Stomach (tissue), 9 donors: ENCODE results near the gene ZNF576. TPM values are rescaled to one million over a fixed set of nuclear protein-coding genes. Genes with fewer than 3 reads are reported as not detected.

Experiments used
- DNase-seq, 2 donors: peaks; one replicate each; pipeline versions ENCODE4 v3.0.0 to v3.0.0-alpha.2; 2013 to 2019
- H3K27ac ChIP-seq, 5 donors: fragments of 200-600 bp in 4 of 5; sonication (generic) in 4 of 5; one replicate each; pipeline ENCODE4 v1.5.1; 2013 to 2019; ENCODE audit warnings: mild to moderate bottlenecking in 1 of 5, moderate library complexity in 1 of 5
- H3K27me3 ChIP-seq, 3 donors: fragments of 200-600 bp; sonication (generic); one replicate each; pipeline ENCODE4 v1.5.1; 2017 to 2019; ENCODE audit warnings: mixed run types in 1 of 3
- H3K36me3 ChIP-seq, 4 donors: fragments of 200-600 bp; sonication (generic); 1 replicate in 3 of 4; 2 replicates in 1 of 4; pipeline ENCODE4 v1.5.1; 2016 to 2019
- H3K4me1 ChIP-seq, 4 donors: fragments of 200-600 bp; sonication (generic); one replicate each; pipeline ENCODE4 v1.5.1; 2016 to 2019
- H3K4me3 ChIP-seq, 4 donors: fragments of 200-600 bp; sonication (generic) in 3 of 4; one replicate each; pipeline ENCODE4 v1.5.1; 2016 to 2019; ENCODE audit warnings: mild to moderate bottlenecking in 1 of 4
- H3K9me3 ChIP-seq, 4 donors: fragments of 200-600 bp; sonication (generic); one replicate each; pipeline ENCODE4 v1.5.1; 2016 to 2019
- CTCF ChIP-seq, 7 experiments: fragments of 450-650 bp in 4 of 7; fragments of 200-600 bp in 3 of 7; sonication (generic) in 3 of 7; IDR thresholded peaks; one replicate each; pipeline ENCODE4 v1.5.1; 2016 to 2019; ENCODE audit warnings: antibody characterized with exemption in 7 of 7, control low read depth in 2 of 7, mild to moderate bottlenecking in 1 of 7
- EP300 ChIP-seq: sonication (generic); formaldehyde crosslinking; IDR thresholded peaks from one replicate; pipeline ENCODE4 v1.6.1; 2017; ENCODE audit warnings: antibody characterized with exemption
- POLR2A ChIP-seq, 4 donors: fragments of 450-650 bp; IDR thresholded peaks; one replicate each; pipeline ENCODE4 v1.6.1; 2016; ENCODE audit warnings: antibody characterized with exemption in 4 of 4, control low read depth in 2 of 4, mild to moderate bottlenecking in 1 of 4, moderate library complexity in 1 of 4
- POLR2AphosphoS5 ChIP-seq, 3 donors: sonication (generic); formaldehyde crosslinking; IDR thresholded peaks; one replicate each; pipeline ENCODE4 v1.6.1; 2016; ENCODE audit warnings: antibody characterized with exemption in 3 of 3
- WGBS, 5 donors: extraction: QIAGEN DNeasy Blood & Tissue Kit in 3 of 5; methylation state at CpG; one replicate each; pipeline versions ENCODE4 v1.1.5 to v1.1.7; 2013 to 2018; 5-methylcytosine and 5-hydroxymethylcytosine counted together
- intact Hi-C: fragments of 100-400 bp; cut with DNase I; formaldehyde crosslinking; loops from one replicate; pipeline ENCODE4 v1.15.1; 2023; ENCODE audit warnings: low total_unique reads
- polyA plus RNA-seq, 3 donors: library from polyadenylated mRNA; stranded (reverse); fragments of 200-250 nt; gene quantifications; one replicate each; pipeline ENCODE4 v1.2.3, GENCODE V29; 2013
- total RNA-seq, 5 donors: library from RNA; depleted of rRNA; stranded (reverse); fragments of >200 nt; gene quantifications; one replicate each; pipeline versions ENCODE4 v1.1.0 to v1.2.3, GENCODE V29; 2014 to 2016
- donor health status: healthy with polysubstance abuse.
- donor health status: Bipolar disorder and iron deficiency.
- donor health status: healthy.

ZNF576 gene
- total and polyA plus RNA-seq, 8 donors = 4.2 to 21.6 (median 15.6) TPM; not detected in 1

GRCh38 chr19:43619262-43620060 lies 23.1 kb downstream of the ZNF576 start, which contains the start of gene ZNF428:
Gene ZNF428, minus strand, starts transcription at chr19:43619629. Its CDS starts 5,325 bp downstream, at chr19:43614304.
- Histone ChIP-seq H3K9me3 (no peaks in the 10 kb centered on the region), H3K27ac (peak within 1 kb of the TSS; percentile 86 to 96 (median 95)), H3K36me3 (peaks cover 0 to under 1% (median 0%) of the 10 kb centered on the region in 4 donors), H3K4me1 (peaks cover 0 to 37% (median 23%) of the 10 kb centered on the region in 4 donors), H3K4me3 (peak within 1 kb of the TSS; percentile 71 to 80 (median 76)), H3K27me3 (no peaks in the 10 kb centered on the region)
- TF ChIP-seq POLR2AphosphoS5 (IDR thresholded peaks at IDR 0.05) (peak; percentile 38 to 87 (median 77)), EP300 (no peak), POLR2A (IDR thresholded peaks at IDR 0.05) (peak in 1 of 4 donors; percentile 23), CTCF (IDR thresholded peaks at IDR 0.05) (no peak)
- DNase-seq = peak; percentile 87 to 97
- intact Hi-C loops = no loop called here
- WGBS, 5 donors = 0 to 1% (median 0%) methylated on average over 65 to 81 of the region's 81 CpGs

- no peak for TF ChIP-seq POLR2A (IDR thresholded peaks at IDR 0.05)
- no peak for TF ChIP-seq POLR2AphosphoS5 (IDR thresholded peaks at IDR 0.05)
- no peak for TF ChIP-seq CTCF (IDR thresholded peaks at IDR 0.05)
- no peak for TF ChIP-seq EP300
- 33 to 51% (median 36%) methylated on average over 15 to 23 of the region's 23 CpGs for WGBS, 5 donors
- intact Hi-C loops = no loop called here
These were observed 23.9 kb downstream of the ZNF576 start for GRCh38 chr19:43620061-43621001.

GRCh38 chr19:43622070-43622469 lies 25.7 kb downstream of the ZNF576 start:
- Histone ChIP-seq H3K36me3 (no peaks in the 10 kb centered on the region), H3K4me1 (peaks cover 0 to 33% (median 23%) of the 10 kb centered on the region in 4 donors), H3K27ac (no peak overlapping the region), H3K4me3 (no peak overlapping the region), H3K27me3 (no peaks in the 10 kb centered on the region), H3K9me3 (no peaks in the 10 kb centered on the region)
- DNase-seq = no peak
- 53 to 86% (median 74%) methylated on average over 4 of the region's 4 CpGs for WGBS, 5 donors
- intact Hi-C loops = no loop called here
- TF ChIP-seq POLR2AphosphoS5 (IDR thresholded peaks at IDR 0.05) = no peak
- TF ChIP-seq EP300 = no peak
- TF ChIP-seq CTCF (IDR thresholded peaks at IDR 0.05) = no peak
- no peak for TF ChIP-seq POLR2A (IDR thresholded peaks at IDR 0.05)

More at GRCh38 chr19:43620061-43621001, 23.9 kb downstream of the ZNF576 start:
- Histone ChIP-seq H3K4me3 (peak overlapping the region; percentile 71 to 80 (median 76)), H3K36me3 (no peaks in the 10 kb centered on the region), H3K27ac (peak overlapping the region; percentile 86 to 96 (median 95)), H3K27me3 (no peaks in the 10 kb centered on the region), H3K9me3 (no peaks in the 10 kb centered on the region), H3K4me1 (peaks cover 0 to 39% (median 27%) of the 10 kb centered on the region in 4 donors)
- no peak for DNase-seq

GRCh38 chr19:43622956-43623355 lies 26.6 kb downstream of the ZNF576 start:
- no peak for TF ChIP-seq CTCF (IDR thresholded peaks at IDR 0.05)
- H3K27me3 ChIP-seq = no peaks in the 10 kb centered on the region
- intact Hi-C loops = no loop called here
- no peak overlapping the region for H3K4me3 ChIP-seq
- DNase-seq = no peak
- H3K4me1 ChIP-seq = peaks cover 0 to 33% (median 23%) of the 10 kb centered on the region in 4 donors
- WGBS, 5 donors = 64 to 100% (median 88%) methylated on average over 1 of the region's 1 CpG
- no peaks in the 10 kb centered on the region for H3K9me3 ChIP-seq
- no peaks in the 10 kb centered on the region for H3K36me3 ChIP-seq
- H3K27ac ChIP-seq = no peak overlapping the region
